HG03280 (cell line): ENCODE results near the gene EML4.

Experiments used
- ATAC-seq: cut with Tn5 transposase; IDR thresholded peaks from one replicate; pipeline ENCODE4 v1.9.1; 2021; ENCODE audit warnings: mild to moderate bottlenecking, moderate library complexity; ENCODE audit not compliant: unreplicated experiment

Gene EML4

GRCh38 chr2:42223067-42223854 is 54.1 kb downstream of the EML4 start:
- ATAC-seq, result no peak

- ATAC-seq, result no peak
Measured at GRCh38 chr2:42223855-42224268, 54.7 kb downstream of the EML4 start.

- ATAC-seq, result no peak
Measured at GRCh38 chr2:42224422-42225067, 55.4 kb downstream of the EML4 start.

GRCh38 chr2:42225573-42225972 is 56.4 kb downstream of the EML4 start:
- ATAC-seq, result no peak

GRCh38 chr2:42227491-42227890 is 58.3 kb downstream of the EML4 start:
- ATAC-seq, result no peak

GRCh38 chr2:42228101-42228500 is 58.9 kb downstream of the EML4 start:
- no peak for ATAC-seq

- no peak for ATAC-seq
Measured at GRCh38 chr2:42229949-42230348, 60.8 kb downstream of the EML4 start.

- no peak for ATAC-seq
Measured at GRCh38 chr2:42230891-42231290, 61.7 kb downstream of the EML4 start.

GRCh38 chr2:42232024-42232423 is 62.9 kb downstream of the EML4 start:
- no peak for ATAC-seq

GRCh38 chr2:42233976-42234441 is 64.9 kb downstream of the EML4 start:
- no peak for ATAC-seq

- no peak for ATAC-seq
Measured at GRCh38 chr2:42236911-42237310, 67.8 kb downstream of the EML4 start.

- peak; percentile 91 for ATAC-seq
Measured at GRCh38 chr2:42238644-42239288, 69.6 kb downstream of the EML4 start.

GRCh38 chr2:42239289-42239661 is 70.1 kb downstream of the EML4 start:
- ATAC-seq, result no peak

- no peak for ATAC-seq
Measured at GRCh38 chr2:42239811-42240210, 70.7 kb downstream of the EML4 start.

- ATAC-seq, result no peak
Measured at GRCh38 chr2:42241517-42241916, 72.4 kb downstream of the EML4 start.

GRCh38 chr2:42243297-42243696 is 74.1 kb downstream of the EML4 start:
- ATAC-seq, result no peak

- no peak for ATAC-seq
Measured at GRCh38 chr2:42244520-42244919, 75.4 kb downstream of the EML4 start.

- no peak for ATAC-seq
Measured at GRCh38 chr2:42245396-42245795, 76.2 kb downstream of the EML4 start.

GRCh38 chr2:42246562-42246961 is 77.4 kb downstream of the EML4 start:
- ATAC-seq, result no peak

GRCh38 chr2:42248846-42249245 is 79.7 kb downstream of the EML4 start:
- ATAC-seq, result no peak

GRCh38 chr2:42249284-42249683 is 80.1 kb downstream of the EML4 start:
- no peak for ATAC-seq

- ATAC-seq, result no peak
Measured at GRCh38 chr2:42249887-42250286, 80.7 kb downstream of the EML4 start.
